Esophagus muscularis mucosa (tissue), 3 donors: ENCODE results near the gene TMEM234.

ENCODE experiments used
- CTCF ChIP-seq, 3 experiments: fragments of 200-600 bp in 2 of 3; fragments of 450-650 bp in 1 of 3; sonication (generic) in 2 of 3; IDR thresholded peaks; one replicate each; pipeline ENCODE4 v1.5.1; 2017 to 2019; ENCODE audit warnings: antibody characterized with exemption in 3 of 3, mild to moderate bottlenecking in 2 of 3, moderate library complexity in 1 of 3
- POLR2A ChIP-seq: fragments of 450-650 bp; IDR thresholded peaks from one replicate; pipeline ENCODE4 v1.6.1; 2017; ENCODE audit warnings: antibody characterized with exemption, moderate library complexity, mild to moderate bottlenecking, low read depth
- POLR2AphosphoS5 ChIP-seq, 2 donors: sonication (generic); formaldehyde crosslinking; IDR thresholded peaks; one replicate each; pipeline ENCODE4 v1.6.1; 2017; ENCODE audit warnings: antibody characterized with exemption in 2 of 2

DNA sequence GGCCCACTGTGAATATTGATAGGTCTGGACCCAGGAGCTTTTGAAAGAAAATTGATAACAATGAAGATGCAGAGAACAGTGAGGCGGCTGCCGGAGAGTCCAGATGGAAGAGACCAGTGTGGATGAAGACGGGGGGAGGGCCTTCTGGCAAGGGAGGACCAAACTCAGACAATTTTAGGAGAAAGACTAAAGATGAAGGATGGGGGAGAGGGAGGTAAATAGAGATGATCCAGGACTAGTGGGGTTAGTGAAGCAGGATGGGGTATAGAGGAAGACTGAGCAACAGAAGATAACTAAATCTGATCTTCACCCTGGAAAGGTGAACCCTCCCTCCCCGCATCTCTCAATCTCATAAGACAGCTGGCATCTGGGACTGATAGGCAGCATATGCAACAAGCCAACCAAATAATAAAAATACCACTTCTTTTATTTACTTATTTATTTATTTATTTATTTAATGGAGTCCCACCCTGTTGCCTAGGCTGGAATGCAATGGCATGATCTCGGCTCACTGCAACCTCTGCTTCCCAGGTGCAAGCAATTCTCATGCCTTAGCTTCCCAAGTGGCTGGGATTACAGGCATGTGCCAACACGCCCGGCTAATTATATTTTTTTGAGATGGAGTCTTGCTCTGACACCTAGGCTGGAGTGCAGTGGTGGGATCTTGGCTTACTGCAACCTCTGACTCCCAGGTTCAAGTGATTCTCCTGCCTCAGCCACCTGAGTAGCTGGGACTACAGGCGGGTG, 10.6 kb upstream of the TMEM234 start:
- TF ChIP-seq CTCF (IDR thresholded peaks at IDR 0.05) (no peak), POLR2A (no peak), POLR2AphosphoS5 (IDR thresholded peaks at IDR 0.05) (no peak)
